Activated CD4-positive, alpha-beta memory T cell treated with anti-CD3 and anti-CD28 coated beads for 36 hours (primary cell): ENCODE data around the gene ARHGAP9. TPM values are rescaled to one million over a fixed set of nuclear protein-coding genes. Genes with fewer than 3 reads are reported as not detected.
"Not testable (repeated sequence)": the region's sequence is repeated elsewhere in the genome, so short reads cannot be mapped to it uniquely, and the experiment has no call there.

ENCODE experiments used
- CTCF ChIA-PET: fragments of 350-600 bp; sonication (Branson Sonifier 250); formaldehyde crosslinking; loops from one replicate; lab custom pipeline; 2021; ENCODE audit warnings: antibody characterized with exemption, inconsistent platforms; lab: Charles Lee
- POLR2A ChIA-PET: fragments of 350-600 bp; sonication (Branson Sonifier 250); formaldehyde crosslinking; loops from one replicate; lab custom pipeline; 2021; ENCODE audit warnings: antibody characterized with exemption; lab: Charles Lee
- DNase-seq: peaks from one replicate; pipeline ENCODE4 v3.0.0-alpha.2; 2020
- H3K27ac Mint-ChIP-seq: one replicate; pipeline ENCODE4 v1.8.0; 2021; ENCODE audit warnings: mixed read lengths
- H3K27me3 Mint-ChIP-seq: one replicate; pipeline ENCODE4 v1.8.0; 2021; ENCODE audit warnings: mixed read lengths
- H3K36me3 Mint-ChIP-seq: one replicate; pipeline ENCODE4 v1.8.0; 2021; ENCODE audit warnings: mixed read lengths
- H3K4me1 Mint-ChIP-seq: one replicate; pipeline ENCODE4 v1.8.0; 2021; ENCODE audit warnings: low read depth, mixed read lengths
- H3K4me3 Mint-ChIP-seq: one replicate; pipeline ENCODE4 v1.8.0; 2021; ENCODE audit warnings: mild to moderate bottlenecking, mixed read lengths
- H3K9me3 Mint-ChIP-seq: one replicate; pipeline ENCODE4 v1.8.0; 2021; ENCODE audit warnings: mixed read lengths
- intact Hi-C: fragments of 100-400 bp; cut with micrococcal nuclease; formaldehyde crosslinking; loops from one replicate; pipeline ENCODE4 v1.15.1; 2023
- total RNA-seq, 2 experiments: library from RNA; stranded (reverse); gene quantifications; one replicate each; pipeline ENCODE4 v1.2.3, GENCODE V29; 2021

The ARHGAP9 gene
- total RNA-seq, 2 experiments from 2014 or later: 78.9 to 88.4 TPM

- H3K4me3 Mint-ChIP-seq, H3K9me3 Mint-ChIP-seq, DNase-seq, H3K4me1 Mint-ChIP-seq, H3K27me3 Mint-ChIP-seq, intact Hi-C loops, H3K27ac Mint-ChIP-seq: not testable (repeated sequence)
- H3K36me3 Mint-ChIP-seq: peaks cover 62% of the 10 kb centered on the region
- CTCF ChIA-PET: interaction anchor here (0.6 kb wide), 1 partner anchor 22 kb away, joined by 3 read pairs; no protein-coding TSS in a partner anchor
- POLR2A ChIA-PET: interaction anchor here (0.8 to 1.6 kb wide), 2 partner anchors 11 to 17 kb away, joined by 3 to 4 read pairs; no protein-coding TSS in a partner anchor
Observed at GRCh38 chr12:57502311-57502969, 22.8 kb upstream of the ARHGAP9 start.

GRCh38 chr12:57500213-57500612 is 20.5 kb upstream of the ARHGAP9 start:
- ChIA-PET CTCF (no interaction called here), POLR2A (interaction anchor here (0.7 to 2.0 kb wide), 3 partner anchors 10 to 23 kb away, joined by 3 to 4 read pairs (median 3); no protein-coding TSS in a partner anchor)
- Mint-ChIP-seq H3K27me3 (no peaks in the 10 kb centered on the region), H3K9me3 (no peaks in the 10 kb centered on the region), H3K36me3 (peaks cover 65% of the 10 kb centered on the region), H3K4me3 (no peak overlapping the region), H3K4me1 (peaks cover 7% of the 10 kb centered on the region), H3K27ac (no peak overlapping the region)
- intact Hi-C loops: no loop called here
- no peak for DNase-seq

GRCh38 chr12:57498571-57498970 is 18.9 kb upstream of the ARHGAP9 start:
- intact Hi-C loops: no loop called here
- H3K36me3 Mint-ChIP-seq: peaks cover 59% of the 10 kb centered on the region
- H3K4me1 Mint-ChIP-seq: peaks cover 7% of the 10 kb centered on the region
- H3K27ac Mint-ChIP-seq: no peak overlapping the region
- H3K27me3 Mint-ChIP-seq: no peaks in the 10 kb centered on the region
- H3K4me3 Mint-ChIP-seq: no peak overlapping the region
- H3K9me3 Mint-ChIP-seq: no peaks in the 10 kb centered on the region
- ChIA-PET CTCF (no interaction called here), POLR2A (no interaction called here)
- no peak for DNase-seq

- H3K36me3 Mint-ChIP-seq: peaks cover 58% of the 10 kb centered on the region
Observed at GRCh38 chr12:57498132-57498502, 18.5 kb upstream of the ARHGAP9 start.

GRCh38 chr12:57497223-57498131 is 17.8 kb upstream of the ARHGAP9 start:
- peaks cover 13% of the 10 kb centered on the region for H3K4me1 Mint-ChIP-seq
- peaks cover 60% of the 10 kb centered on the region for H3K36me3 Mint-ChIP-seq
- H3K27ac Mint-ChIP-seq: peak overlapping the region; percentile 13
- no peak overlapping the region for H3K4me3 Mint-ChIP-seq
- ChIA-PET POLR2A (no interaction called here), CTCF (no interaction called here)
- no peak for DNase-seq
- no peaks in the 10 kb centered on the region for H3K9me3 Mint-ChIP-seq
- intact Hi-C loops: no loop called here
- H3K27me3 Mint-ChIP-seq: no peaks in the 10 kb centered on the region

More at GRCh38 chr12:57498132-57498502, 18.5 kb upstream of the ARHGAP9 start:
- POLR2A ChIA-PET: no interaction called here
- Mint-ChIP-seq H3K4me3 (no peak overlapping the region), H3K27me3 (no peaks in the 10 kb centered on the region), H3K4me1 (peaks cover 7% of the 10 kb centered on the region), H3K27ac (no peak overlapping the region), H3K9me3 (no peaks in the 10 kb centered on the region)
- CTCF ChIA-PET: no interaction called here
- no peak for DNase-seq
- intact Hi-C loops: no loop called here

GRCh38 chr12:57496822-57497221 is 17.2 kb upstream of the ARHGAP9 start:
- ChIA-PET CTCF (no interaction called here), POLR2A (no interaction called here)
- Mint-ChIP-seq H3K4me3 (no peak overlapping the region), H3K27ac (peak overlapping the region; percentile 13), H3K9me3 (no peaks in the 10 kb centered on the region), H3K4me1 (peaks cover 10% of the 10 kb centered on the region), H3K36me3 (peaks cover 54% of the 10 kb centered on the region), H3K27me3 (no peaks in the 10 kb centered on the region)
- no peak for DNase-seq
- intact Hi-C loops: no loop called here

- H3K27ac Mint-ChIP-seq, POLR2A ChIA-PET, H3K9me3 Mint-ChIP-seq, CTCF ChIA-PET, intact Hi-C loops, H3K4me3 Mint-ChIP-seq, H3K27me3 Mint-ChIP-seq, DNase-seq: not testable (repeated sequence)
- peaks cover 54% of the 10 kb centered on the region for H3K36me3 Mint-ChIP-seq
- H3K4me1 Mint-ChIP-seq: peaks cover 16% of the 10 kb centered on the region
Observed at GRCh38 chr12:57495051-57495701, 15.5 kb upstream of the ARHGAP9 start.

GRCh38 chr12:57491393-57492280 is 12.0 kb upstream of the ARHGAP9 start:
- H3K27me3 Mint-ChIP-seq: no peaks in the 10 kb centered on the region
- H3K27ac Mint-ChIP-seq: peak overlapping the region; percentile 69
- no peaks in the 10 kb centered on the region for H3K9me3 Mint-ChIP-seq
- H3K36me3 Mint-ChIP-seq: peaks cover 53% of the 10 kb centered on the region
- intact Hi-C loops: loop anchor here (2.0 kb wide), 1 partner anchor 13 kb away; the partner anchor contains the start of gene ARHGAP9
- no peak for DNase-seq
- peaks cover 36% of the 10 kb centered on the region for H3K4me1 Mint-ChIP-seq
- no peak overlapping the region for H3K4me3 Mint-ChIP-seq
- CTCF ChIA-PET: interaction anchor here (0.6 to 3.2 kb wide), 5 partner anchors 11 to 51 kb away, joined by 3 to 12 read pairs (median 4); partner anchors contain the start of genes GLI1 and INHBE
- POLR2A ChIA-PET: interaction anchor here (0.8 to 3.7 kb wide), 3 partner anchors 12 to 25 kb away, joined by 3 to 10 read pairs (median 4); partner anchors contain the start of gene ARHGAP9

GRCh38 chr12:57490126-57490525 is 10.5 kb upstream of the ARHGAP9 start:
- CTCF ChIA-PET: interaction anchor here (1.1 to 3.2 kb wide), 3 partner anchors 10 to 31 kb away, joined by 3 to 12 read pairs (median 4); partner anchors contain the start of gene GLI1

GRCh38 chr12:57489157-57489641 is 9.5 kb upstream of the ARHGAP9 start:
- intact Hi-C loops: no loop called here
- Mint-ChIP-seq H3K4me1 (peaks cover 36% of the 10 kb centered on the region), H3K27ac (peak overlapping the region; percentile 94), H3K9me3 (no peaks in the 10 kb centered on the region), H3K27me3 (no peaks in the 10 kb centered on the region), H3K4me3 (peak overlapping the region; percentile 97), H3K36me3 (peaks cover 43% of the 10 kb centered on the region)
- DNase-seq: no peak
- ChIA-PET POLR2A (interaction anchor here (1.1 to 3.7 kb wide), 3 partner anchors 10 to 28 kb away, joined by 3 to 14 read pairs (median 10); partner anchors contain the start of gene ARHGAP9), CTCF (interaction anchor here (1.4 to 3.2 kb wide), 2 partner anchors 13 to 30 kb away, joined by 3 to 12 read pairs; partner anchors contain the start of gene GLI1)

More at GRCh38 chr12:57490126-57490525, 10.5 kb upstream of the ARHGAP9 start:
- intact Hi-C loops: no loop called here
- DNase-seq: no peak
- Mint-ChIP-seq H3K9me3 (no peaks in the 10 kb centered on the region), H3K4me3 (no peak overlapping the region), H3K36me3 (peaks cover 45% of the 10 kb centered on the region), H3K27ac (no peak overlapping the region), H3K4me1 (peaks cover 36% of the 10 kb centered on the region), H3K27me3 (no peaks in the 10 kb centered on the region)
- POLR2A ChIA-PET: interaction anchor here (0.8 to 3.7 kb wide), 4 partner anchors 10 to 27 kb away, joined by 3 to 14 read pairs (median 7); partner anchors contain the start of gene ARHGAP9
